ENCODE data around the gene GDAP1L1.
"Not testable (repeated sequence)": the region's sequence is repeated elsewhere in the genome, so short reads cannot be mapped to it uniquely, and the experiment has no call there.

The GDAP1L1 gene

DNA sequence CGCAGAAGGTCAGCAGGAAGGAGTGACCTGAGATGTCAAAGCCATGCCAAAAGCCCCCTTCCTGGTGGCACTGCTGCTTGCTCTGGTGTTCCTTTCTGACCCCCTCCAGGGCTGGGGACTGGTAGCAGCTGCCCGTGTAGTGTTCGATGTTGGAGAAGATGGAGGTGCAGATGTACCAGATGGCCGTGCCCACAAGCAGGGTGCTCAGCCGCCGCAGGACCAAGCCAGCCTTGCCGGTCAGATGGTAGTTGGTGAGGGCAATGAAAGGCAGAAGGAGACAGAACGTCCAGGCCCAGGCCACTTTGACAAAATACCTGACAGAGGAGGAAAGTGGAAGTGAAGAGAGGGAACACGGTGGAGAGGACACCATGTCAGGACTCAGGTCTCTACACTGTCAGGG, 59.8 kb downstream of the GDAP1L1 start:
- DNase-seq: no peak

- DNase-seq: no peak
Measured at GRCh38 chr20:44309763-44310663, 62.9 kb downstream of the GDAP1L1 start.

- DNase-seq: peak; percentile 66
Measured at GRCh38 chr20:44310664-44311639, 63.8 kb downstream of the GDAP1L1 start, which contains the start of gene FITM2. Gene FITM2 (minus strand): TSS chr20:44311202. CDS start chr20:44311148, 54 bp downstream.

DNA sequence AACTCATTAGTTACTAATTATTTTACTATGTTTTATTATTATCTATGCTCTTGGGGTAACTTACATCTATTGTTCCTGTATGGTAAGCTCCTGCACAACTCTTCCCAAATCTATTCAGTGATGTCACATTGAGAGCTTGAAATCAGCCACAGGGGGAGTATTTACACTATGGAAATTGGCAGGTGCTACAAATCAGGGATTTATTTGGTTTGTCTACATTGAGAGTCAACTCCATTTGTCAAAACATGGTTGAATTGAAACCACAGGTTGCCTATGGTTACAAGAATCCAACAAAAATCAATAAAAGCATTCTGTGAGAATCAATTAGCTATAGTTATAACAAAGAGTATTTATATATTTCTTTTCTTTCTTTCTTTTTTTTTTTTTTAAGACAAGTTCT, 67.8 kb downstream of the GDAP1L1 start:
- no peak for DNase-seq

DNA sequence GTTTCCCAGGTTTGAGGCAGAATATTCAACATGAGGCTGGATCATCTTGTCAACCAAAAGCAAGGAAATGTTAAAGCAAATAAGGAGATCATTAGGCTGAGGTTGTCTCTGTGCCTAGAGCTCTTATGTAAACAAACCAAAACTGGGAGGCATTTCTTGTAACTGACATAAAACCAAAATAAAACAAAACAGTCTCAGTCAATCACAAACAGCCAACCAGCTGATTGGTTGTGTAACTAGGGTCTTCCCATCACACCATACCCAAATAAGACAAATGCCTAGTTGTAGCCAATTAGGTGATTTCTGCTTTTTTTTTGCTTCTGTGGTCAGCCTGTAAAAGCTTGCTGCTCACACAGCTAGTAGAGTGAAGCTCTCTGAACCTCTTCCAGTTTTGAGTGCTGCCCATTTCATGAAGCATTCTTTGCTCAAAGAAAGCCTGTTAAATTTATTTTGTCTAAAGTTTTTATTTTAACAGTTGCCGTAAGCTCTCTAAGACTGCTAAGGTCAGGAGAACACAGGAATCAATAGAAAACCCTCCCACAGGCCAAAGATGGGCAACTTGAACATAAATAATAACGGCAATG, 72.8 kb downstream of the GDAP1L1 start:
- no peak for DNase-seq

GRCh38 chr20:44324343-44324742, 77.2 kb downstream of the GDAP1L1 start:
- no peak for DNase-seq

DNA sequence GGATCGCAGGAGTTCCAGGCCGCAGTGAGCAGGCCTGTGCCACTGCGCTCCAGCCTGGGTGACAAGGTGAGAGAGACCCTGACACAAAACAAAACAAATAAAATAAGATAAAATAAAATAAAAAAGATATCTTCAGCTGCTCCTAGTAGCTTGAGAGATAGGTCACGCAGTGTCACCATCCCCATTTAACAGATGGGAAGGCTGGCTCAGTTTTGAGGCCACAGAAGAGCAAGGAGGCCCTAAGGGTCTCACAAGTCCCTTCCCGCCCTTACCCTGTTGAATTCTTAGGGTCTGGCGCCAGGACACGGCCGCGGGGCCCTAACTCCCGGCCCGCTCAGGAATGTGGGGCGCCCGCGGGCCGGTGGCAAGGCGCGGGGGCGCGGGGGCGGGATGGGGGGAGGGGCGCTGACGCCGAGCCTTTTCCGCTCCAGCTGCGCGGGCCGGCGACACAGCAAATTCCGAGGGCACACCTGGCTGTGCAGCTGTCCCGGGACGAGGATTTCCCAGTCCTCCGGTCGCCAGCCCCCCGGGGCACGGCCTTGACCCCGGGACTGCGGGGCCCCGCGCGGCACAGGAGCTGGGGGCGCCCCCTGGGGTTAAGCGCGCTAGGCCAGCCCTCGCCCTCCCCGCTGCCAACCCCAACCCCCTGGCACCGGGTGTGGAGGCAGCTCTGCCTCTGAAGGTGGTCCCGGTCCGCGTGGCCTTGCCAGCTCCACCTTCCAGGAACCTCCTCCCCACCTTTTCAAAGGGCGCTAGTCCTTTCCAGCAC, 79.5 kb downstream of the GDAP1L1 start:
- no peak for DNase-seq

DNA sequence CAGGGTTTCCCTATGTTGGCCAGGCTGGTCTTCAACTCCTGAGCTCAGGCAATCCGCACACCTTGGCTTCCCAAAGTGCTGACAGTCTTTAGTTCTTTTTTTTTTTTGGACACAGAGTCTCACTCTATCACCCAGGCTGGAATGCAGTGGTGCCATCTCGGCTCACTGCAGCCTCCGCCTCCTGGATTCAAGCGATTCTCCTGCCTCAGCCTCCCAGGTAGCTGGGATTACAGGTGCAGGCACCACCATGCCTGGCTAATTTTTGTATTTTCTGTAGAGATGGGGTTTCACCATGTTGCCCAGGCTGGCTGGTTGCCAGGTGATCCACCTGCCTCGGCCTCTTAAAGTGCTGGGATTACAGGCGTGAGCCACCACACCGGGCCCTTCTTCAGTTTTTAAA, 80.6 kb downstream of the GDAP1L1 start:
- not testable (repeated sequence) for DNase-seq

DNA sequence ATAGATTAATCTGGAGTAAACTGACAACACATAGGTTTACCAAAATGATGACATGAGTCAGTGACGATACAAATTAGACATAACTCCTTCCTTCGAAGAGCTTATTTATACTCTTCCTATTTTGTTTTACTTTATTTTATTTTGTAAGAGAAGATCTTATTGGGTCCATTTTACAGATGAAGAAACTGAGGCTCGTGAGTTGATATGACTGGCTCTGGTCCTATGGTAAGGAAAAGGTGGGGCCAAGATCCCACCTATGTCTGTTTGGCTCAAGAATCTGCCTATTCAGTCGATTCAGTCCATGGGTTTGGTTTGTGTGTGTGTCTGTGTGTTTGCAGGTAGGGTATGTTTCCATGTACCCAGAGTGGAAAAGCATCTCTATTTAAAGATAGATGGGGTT, 81.3 kb downstream of the GDAP1L1 start:
- no peak for DNase-seq
